Measurements from ENCODE around the gene NET1.

DNA sequence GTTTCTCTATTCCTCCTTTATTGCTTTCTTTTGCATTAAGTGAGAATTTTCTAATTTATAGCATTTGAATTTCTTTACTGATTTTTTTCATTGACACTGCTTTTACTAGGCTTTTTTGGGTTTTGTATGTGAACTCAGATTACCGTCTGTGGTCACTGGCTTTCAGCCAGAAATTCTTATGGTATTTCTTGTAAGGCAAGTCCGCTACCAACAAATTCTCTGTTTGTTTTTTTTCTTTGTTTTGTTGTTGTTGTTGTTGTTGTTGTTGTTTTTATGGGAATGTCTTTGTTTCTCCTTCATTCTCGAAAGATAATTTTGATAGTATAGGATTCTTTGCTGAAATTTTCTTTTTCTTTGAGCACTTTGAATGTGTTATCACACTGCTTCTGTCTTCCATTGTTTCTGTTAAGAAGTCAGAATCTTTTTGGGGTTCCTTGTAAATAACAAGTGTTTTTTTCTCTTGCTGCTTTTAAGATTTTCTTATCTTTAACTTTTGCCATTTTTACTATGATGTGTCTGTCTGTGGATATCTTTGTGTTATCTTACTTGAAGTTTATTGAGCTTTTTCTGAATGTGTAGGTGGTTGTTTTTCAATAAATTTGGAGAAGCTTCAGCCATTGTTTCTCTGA lies 7.2 kb downstream of the NET1 start:
- TF ChIP-seq, protein P1, sequence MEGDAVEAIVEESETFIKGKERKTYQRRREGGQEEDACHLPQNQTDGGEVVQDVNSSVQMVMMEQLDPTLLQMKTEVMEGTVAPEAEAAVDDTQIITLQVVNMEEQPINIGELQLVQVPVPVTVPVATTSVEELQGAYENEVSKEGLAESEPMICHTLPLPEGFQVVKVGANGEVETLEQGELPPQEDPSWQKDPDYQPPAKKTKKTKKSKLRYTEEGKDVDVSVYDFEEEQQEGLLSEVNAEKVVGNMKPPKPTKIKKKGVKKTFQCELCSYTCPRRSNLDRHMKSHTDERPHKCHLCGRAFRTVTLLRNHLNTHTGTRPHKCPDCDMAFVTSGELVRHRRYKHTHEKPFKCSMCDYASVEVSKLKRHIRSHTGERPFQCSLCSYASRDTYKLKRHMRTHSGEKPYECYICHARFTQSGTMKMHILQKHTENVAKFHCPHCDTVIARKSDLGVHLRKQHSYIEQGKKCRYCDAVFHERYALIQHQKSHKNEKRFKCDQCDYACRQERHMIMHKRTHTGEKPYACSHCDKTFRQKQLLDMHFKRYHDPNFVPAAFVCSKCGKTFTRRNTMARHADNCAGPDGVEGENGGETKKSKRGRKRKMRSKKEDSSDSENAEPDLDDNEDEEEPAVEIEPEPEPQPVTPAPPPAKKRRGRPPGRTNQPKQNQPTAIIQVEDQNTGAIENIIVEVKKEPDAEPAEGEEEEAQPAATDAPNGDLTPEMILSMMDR (IDR thresholded peaks at IDR 0.05; ENCODE audit: borderline replicate concordance, extremely low read depth, low read length, poor library complexity, severe bottlenecking): no peak
- no peak for TF ChIP-seq EZH2 (IDR thresholded peaks at IDR 0.05; ENCODE audit: borderline replicate concordance, low read depth, low read length, severe bottlenecking)
